GM23338 (cell line): ENCODE results near the gene CLEC1B. TPM values are rescaled to one million over a fixed set of nuclear protein-coding genes. Genes with fewer than 3 reads are reported as not detected.

Experiments used
- ATAC-seq: fragments of 200-7000 bp; cut with Tn5 transposase; 3 replicates; pipeline ENCODE4 v1.9.1; 2020
- DNase-seq: peaks from one replicate; pipeline ENCODE4 v3.0.0-alpha.2; 2015; ENCODE audit warnings: low spot score
- H2AFZ ChIP-seq: fragments of 200-600 bp; sonication (generic); 2 replicates; pipeline ENCODE4 v1.8.0; 2016; ENCODE audit warnings: antibody characterized with exemption, mild to moderate bottlenecking, moderate library complexity
- H3F3A ChIP-seq: fragments of 200-600 bp; sonication (generic); replicated peaks from 2 replicates; pipeline ENCODE4 v1.8.0; 2017; ENCODE audit warnings: antibody characterized with exemption, mixed run types, low read depth
- H3K27ac ChIP-seq: fragments of 200-600 bp; sonication (generic); 2 replicates; pipeline ENCODE4 v1.6.1; 2016; ENCODE audit warnings: low read depth
- H3K27me3 ChIP-seq: fragments of 200-600 bp; sonication (generic); 2 replicates; pipeline ENCODE4 v1.8.0; 2016; ENCODE audit warnings: mild to moderate bottlenecking, mixed run types, moderate library complexity; ENCODE audit not compliant: insufficient read depth
- H3K36me3 ChIP-seq: fragments of 200-600 bp; sonication (generic); 2 replicates; pipeline ENCODE4 v1.8.0; 2016; ENCODE audit warnings: mild to moderate bottlenecking; ENCODE audit not compliant: insufficient read depth
- H3K4me1 ChIP-seq: fragments of 200-600 bp; sonication (generic); 2 replicates; pipeline ENCODE4 v1.8.0; 2016; ENCODE audit warnings: mild to moderate bottlenecking, moderate library complexity; ENCODE audit not compliant: insufficient read depth
- H3K4me2 ChIP-seq: fragments of 200-600 bp; sonication (generic); 2 replicates; pipeline ENCODE4 v1.7.1; 2017; ENCODE audit warnings: mixed run types
- H3K4me3 ChIP-seq: fragments of 200-600 bp; sonication (generic); 2 replicates; pipeline ENCODE4 v1.6.1; 2016; ENCODE audit warnings: mixed run types
- H3K79me2 ChIP-seq: fragments of 200-600 bp; sonication (generic); replicated peaks from 2 replicates; pipeline ENCODE4 v1.8.0; 2017; ENCODE audit warnings: mild to moderate bottlenecking; ENCODE audit not compliant: insufficient read depth
- H3K9me2 ChIP-seq: fragments of 200-600 bp; sonication (generic); 2 replicates; pipeline ENCODE4 v1.8.0; 2017; ENCODE audit not compliant: insufficient read depth
- H4K20me1 ChIP-seq: fragments of 200-600 bp; sonication (generic); replicated peaks from 2 replicates; pipeline ENCODE4 v1.8.0; 2017; ENCODE audit warnings: mild to moderate bottlenecking; ENCODE audit not compliant: insufficient read depth
- H3K27ac Mint-ChIP-seq: 2 replicates; pipeline ENCODE4 v1.8.0; 2020; ENCODE audit warnings: inconsistent platforms, mild to moderate bottlenecking, moderate library complexity, mixed read lengths
- H3K27me3 Mint-ChIP-seq: 3 replicates; pipeline ENCODE4 v1.8.0; 2022; ENCODE audit warnings: low read depth, mild to moderate bottlenecking, moderate library complexity, mixed read lengths, inconsistent platforms; ENCODE audit not compliant: insufficient read depth, poor library complexity
- H3K36me3 Mint-ChIP-seq: 3 replicates; pipeline ENCODE4 v1.8.0; 2021; ENCODE audit warnings: low read depth, mild to moderate bottlenecking, inconsistent platforms, moderate library complexity, mixed read lengths
- H3K4me1 Mint-ChIP-seq: 3 replicates; pipeline ENCODE4 v1.8.0; 2020; ENCODE audit warnings: mild to moderate bottlenecking, inconsistent platforms, mixed read lengths
- H3K4me3 Mint-ChIP-seq: 3 replicates; pipeline ENCODE4 v1.8.0; 2021; ENCODE audit warnings: moderate library complexity, mild to moderate bottlenecking, inconsistent platforms, mixed read lengths
- H3K9me3 Mint-ChIP-seq: 3 replicates; pipeline ENCODE4 v1.8.0; 2020; ENCODE audit warnings: moderate library complexity, mild to moderate bottlenecking, inconsistent platforms, mixed read lengths
- CREB1 ChIP-seq: fragments of 250-450 bp; sonication (Bioruptor Pico); IDR thresholded peaks from 2 replicates; pipeline ENCODE4 v1.5.0; 2020; ENCODE audit warnings: low read depth, mild to moderate bottlenecking, moderate library complexity
- EZH2 ChIP-seq: fragments of 200-600 bp; sonication (generic); IDR thresholded peaks from one replicate; pipeline ENCODE4 v1.8.0; 2017; ENCODE audit warnings: antibody characterized with exemption, mild to moderate bottlenecking, low read depth; ENCODE audit not compliant: unreplicated experiment
- EZH2phosphoT487 ChIP-seq: fragments of 200-600 bp; sonication (generic); IDR thresholded peaks from one replicate; pipeline ENCODE4 v1.8.1; 2018; ENCODE audit warnings: antibody characterized with exemption; ENCODE audit not compliant: unreplicated experiment
- JUNB ChIP-seq: IDR thresholded peaks from one replicate; pipeline ENCODE4 v1.6.1; 2016; ENCODE audit warnings: antibody characterized with exemption; ENCODE audit not compliant: unreplicated experiment
- NANOG ChIP-seq: IDR thresholded peaks from 2 replicates; pipeline ENCODE4 v1.6.1; 2016; ENCODE audit warnings: antibody characterized with exemption, borderline replicate concordance
- POLR2AphosphoS5 ChIP-seq: IDR thresholded peaks from 2 replicates; pipeline ENCODE4 v1.6.1; 2016; ENCODE audit warnings: antibody characterized with exemption, low read depth
- STAT1 ChIP-seq: IDR thresholded peaks from one replicate; pipeline ENCODE4 v1.6.1; 2016; ENCODE audit warnings: antibody characterized with exemption; ENCODE audit not compliant: unreplicated experiment
- ZNF114 ChIP-seq: fragments of 250-450 bp; sonication (Bioruptor Pico); IDR thresholded peaks from 2 replicates; pipeline ENCODE4 v1.5.0; 2020; ENCODE audit warnings: mild to moderate bottlenecking, moderate library complexity
- ZNF331 ChIP-seq: fragments of 250-450 bp; sonication (Bioruptor Pico); IDR thresholded peaks from 2 replicates; pipeline ENCODE4 v1.5.0; 2020; ENCODE audit warnings: low read depth, mild to moderate bottlenecking, moderate library complexity
- polyA plus RNA-seq: library from polyadenylated mRNA; unstranded; fragments of >200 nt; fragmentation: Nextera tagmentation; extraction: Ambion mirVana; gene quantifications from 2 replicates; pipeline ENCODE4 v1.2.1, GENCODE V29; 2016
- total RNA-seq: library from RNA; depleted of rRNA; stranded (reverse); fragments of >200 nt; shearing (Covaris generic); gene quantifications from 2 replicates; pipeline ENCODE4 v1.2.3, GENCODE V29; 2014
- TF ChIP-seq, protein P1 (sequence below): IDR thresholded peaks from 2 replicates; pipeline ENCODE4 v1.6.1; 2016; ENCODE audit warnings: antibody characterized with exemption
- TF ChIP-seq, protein P2 (sequence below): fragments of 250-450 bp; sonication (Bioruptor Pico); IDR thresholded peaks from 2 replicates; pipeline ENCODE4 v1.5.0; 2020; ENCODE audit warnings: mild to moderate bottlenecking, moderate library complexity
- TF ChIP-seq, protein P3 (sequence below): IDR thresholded peaks from one replicate; pipeline ENCODE4 v1.6.1; 2018; ENCODE audit warnings: antibody characterized with exemption; ENCODE audit not compliant: unreplicated experiment
- TF ChIP-seq, protein P4 (sequence below), 2 experiments: fragments of 200-600 bp in 1 of 2; sonication (generic) in 1 of 2; conservative IDR thresholded peaks; 2 replicates each; pipeline versions ENCODE4 v1.5.1 to v1.6.1; 2016 to 2017; ENCODE audit warnings: antibody characterized with exemption in 2 of 2, low read depth in 2 of 2, mild to moderate bottlenecking in 2 of 2, moderate library complexity in 1 of 2

CLEC1B gene
- total and polyA plus RNA-seq, 2 experiments from 2014 or later = not detected

DNA sequence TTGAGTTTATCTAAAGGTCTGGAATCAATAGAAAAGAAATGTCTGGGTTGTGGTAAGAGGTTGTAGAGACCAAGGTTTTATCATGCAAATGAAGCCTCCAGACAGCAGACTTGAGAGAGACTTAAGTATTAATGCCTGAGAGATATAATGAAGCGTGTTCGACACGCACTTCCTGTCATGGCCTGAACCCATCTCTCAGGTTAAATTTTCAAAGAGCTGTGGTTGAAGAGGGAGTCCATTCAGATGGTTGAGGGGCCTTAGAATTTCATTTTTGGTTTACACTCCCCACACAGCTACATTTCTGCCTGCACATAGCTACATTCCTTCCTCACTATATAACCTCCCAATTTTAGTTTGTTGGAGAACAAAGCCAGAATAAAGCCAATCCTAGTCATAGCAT is 37.8 kb downstream of the CLEC1B start:
- Mint-ChIP-seq H3K4me1 (peaks cover 15% of the 10 kb centered on the region), H3K27ac (0 out of 2 replicates have a peak overlapping the region, but pooled peaks have one; percentile 41), H3K27me3 (peaks cover 2% of the 10 kb centered on the region), H3K36me3 (no peaks in the 10 kb centered on the region), H3K9me3 (0 out of 3 replicates have a peak, but pooled peaks cover 1% of the 10 kb centered on the region), H3K4me3 (no peak overlapping the region)
- Histone ChIP-seq H3K4me2 (no peak overlapping the region), H3F3A (no peaks in the 10 kb centered on the region), H3K4me1 (peaks cover 7% of the 10 kb centered on the region), H3K4me3 (no peak overlapping the region), H3K27ac (no peak overlapping the region), H3K27me3 (no peaks in the 10 kb centered on the region), H2AFZ (no peak overlapping the region; the same call in 1 of the 2 replicates), H3K79me2 (no peaks in the 10 kb centered on the region), H3K9me2 (0 out of 2 replicates have a peak, but pooled peaks cover 4% of the 10 kb centered on the region), H4K20me1 (no peaks in the 10 kb centered on the region), H3K36me3 (no peaks in the 10 kb centered on the region)
- TF ChIP-seq EZH2phosphoT487 = no peak
- no peak for TF ChIP-seq EZH2
- no peak for TF ChIP-seq NANOG
- TF ChIP-seq STAT1 = no peak
- TF ChIP-seq, protein P1, sequence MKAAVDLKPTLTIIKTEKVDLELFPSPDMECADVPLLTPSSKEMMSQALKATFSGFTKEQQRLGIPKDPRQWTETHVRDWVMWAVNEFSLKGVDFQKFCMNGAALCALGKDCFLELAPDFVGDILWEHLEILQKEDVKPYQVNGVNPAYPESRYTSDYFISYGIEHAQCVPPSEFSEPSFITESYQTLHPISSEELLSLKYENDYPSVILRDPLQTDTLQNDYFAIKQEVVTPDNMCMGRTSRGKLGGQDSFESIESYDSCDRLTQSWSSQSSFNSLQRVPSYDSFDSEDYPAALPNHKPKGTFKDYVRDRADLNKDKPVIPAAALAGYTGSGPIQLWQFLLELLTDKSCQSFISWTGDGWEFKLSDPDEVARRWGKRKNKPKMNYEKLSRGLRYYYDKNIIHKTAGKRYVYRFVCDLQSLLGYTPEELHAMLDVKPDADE = no peak
- TF ChIP-seq, protein P2, sequence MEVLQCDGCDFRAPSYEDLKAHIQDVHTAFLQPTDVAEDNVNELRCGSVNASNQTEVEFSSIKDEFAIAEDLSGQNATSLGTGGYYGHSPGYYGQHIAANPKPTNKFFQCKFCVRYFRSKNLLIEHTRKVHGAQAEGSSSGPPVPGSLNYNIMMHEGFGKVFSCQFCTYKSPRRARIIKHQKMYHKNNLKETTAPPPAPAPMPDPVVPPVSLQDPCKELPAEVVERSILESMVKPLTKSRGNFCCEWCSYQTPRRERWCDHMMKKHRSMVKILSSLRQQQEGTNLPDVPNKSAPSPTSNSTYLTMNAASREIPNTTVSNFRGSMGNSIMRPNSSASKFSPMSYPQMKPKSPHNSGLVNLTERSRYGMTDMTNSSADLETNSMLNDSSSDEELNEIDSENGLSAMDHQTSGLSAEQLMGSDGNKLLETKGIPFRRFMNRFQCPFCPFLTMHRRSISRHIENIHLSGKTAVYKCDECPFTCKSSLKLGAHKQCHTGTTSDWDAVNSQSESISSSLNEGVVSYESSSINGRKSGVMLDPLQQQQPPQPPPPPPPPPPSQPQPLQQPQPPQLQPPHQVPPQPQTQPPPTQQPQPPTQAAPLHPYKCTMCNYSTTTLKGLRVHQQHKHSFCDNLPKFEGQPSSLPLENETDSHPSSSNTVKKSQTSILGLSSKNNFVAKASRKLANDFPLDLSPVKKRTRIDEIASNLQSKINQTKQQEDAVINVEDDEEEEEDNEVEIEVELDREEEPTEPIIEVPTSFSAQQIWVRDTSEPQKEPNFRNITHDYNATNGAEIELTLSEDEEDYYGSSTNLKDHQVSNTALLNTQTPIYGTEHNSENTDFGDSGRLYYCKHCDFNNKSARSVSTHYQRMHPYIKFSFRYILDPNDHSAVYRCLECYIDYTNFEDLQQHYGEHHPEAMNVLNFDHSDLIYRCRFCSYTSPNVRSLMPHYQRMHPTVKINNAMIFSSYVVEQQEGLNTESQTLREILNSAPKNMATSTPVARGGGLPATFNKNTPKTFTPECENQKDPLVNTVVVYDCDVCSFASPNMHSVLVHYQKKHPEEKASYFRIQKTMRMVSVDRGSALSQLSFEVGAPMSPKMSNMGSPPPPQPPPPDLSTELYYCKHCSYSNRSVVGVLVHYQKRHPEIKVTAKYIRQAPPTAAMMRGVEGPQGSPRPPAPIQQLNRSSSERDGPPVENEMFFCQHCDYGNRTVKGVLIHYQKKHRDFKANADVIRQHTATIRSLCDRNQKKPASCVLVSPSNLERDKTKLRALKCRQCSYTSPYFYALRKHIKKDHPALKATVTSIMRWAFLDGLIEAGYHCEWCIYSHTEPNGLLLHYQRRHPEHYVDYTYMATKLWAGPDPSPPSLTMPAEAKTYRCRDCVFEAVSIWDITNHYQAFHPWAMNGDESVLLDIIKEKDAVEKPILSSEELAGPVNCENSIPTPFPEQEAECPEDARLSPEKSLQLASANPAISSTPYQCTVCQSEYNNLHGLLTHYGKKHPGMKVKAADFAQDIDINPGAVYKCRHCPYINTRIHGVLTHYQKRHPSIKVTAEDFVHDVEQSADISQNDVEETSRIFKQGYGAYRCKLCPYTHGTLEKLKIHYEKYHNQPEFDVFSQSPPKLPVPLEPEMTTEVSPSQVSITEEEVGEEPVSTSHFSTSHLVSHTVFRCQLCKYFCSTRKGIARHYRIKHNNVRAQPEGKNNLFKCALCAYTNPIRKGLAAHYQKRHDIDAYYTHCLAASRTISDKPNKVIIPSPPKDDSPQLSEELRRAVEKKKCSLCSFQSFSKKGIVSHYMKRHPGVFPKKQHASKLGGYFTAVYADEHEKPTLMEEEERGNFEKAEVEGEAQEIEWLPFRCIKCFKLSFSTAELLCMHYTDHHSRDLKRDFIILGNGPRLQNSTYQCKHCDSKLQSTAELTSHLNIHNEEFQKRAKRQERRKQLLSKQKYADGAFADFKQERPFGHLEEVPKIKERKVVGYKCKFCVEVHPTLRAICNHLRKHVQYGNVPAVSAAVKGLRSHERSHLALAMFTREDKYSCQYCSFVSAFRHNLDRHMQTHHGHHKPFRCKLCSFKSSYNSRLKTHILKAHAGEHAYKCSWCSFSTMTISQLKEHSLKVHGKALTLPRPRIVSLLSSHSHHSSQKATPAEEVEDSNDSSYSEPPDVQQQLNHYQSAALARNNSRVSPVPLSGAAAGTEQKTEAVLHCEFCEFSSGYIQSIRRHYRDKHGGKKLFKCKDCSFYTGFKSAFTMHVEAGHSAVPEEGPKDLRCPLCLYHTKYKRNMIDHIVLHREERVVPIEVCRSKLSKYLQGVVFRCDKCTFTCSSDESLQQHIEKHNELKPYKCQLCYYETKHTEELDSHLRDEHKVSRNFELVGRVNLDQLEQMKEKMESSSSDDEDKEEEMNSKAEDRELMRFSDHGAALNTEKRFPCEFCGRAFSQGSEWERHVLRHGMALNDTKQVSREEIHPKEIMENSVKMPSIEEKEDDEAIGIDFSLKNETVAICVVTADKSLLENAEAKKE (CRISPR knock-in tag) = no peak
- TF ChIP-seq ZNF331 (CRISPR knock-in tag) = no peak
- no peak for TF ChIP-seq ZNF114 (CRISPR knock-in tag)
- no peak for TF ChIP-seq POLR2AphosphoS5
- no peak for TF ChIP-seq CREB1 (CRISPR knock-in tag)
- TF ChIP-seq JUNB = no peak
- TF ChIP-seq, protein P3, sequence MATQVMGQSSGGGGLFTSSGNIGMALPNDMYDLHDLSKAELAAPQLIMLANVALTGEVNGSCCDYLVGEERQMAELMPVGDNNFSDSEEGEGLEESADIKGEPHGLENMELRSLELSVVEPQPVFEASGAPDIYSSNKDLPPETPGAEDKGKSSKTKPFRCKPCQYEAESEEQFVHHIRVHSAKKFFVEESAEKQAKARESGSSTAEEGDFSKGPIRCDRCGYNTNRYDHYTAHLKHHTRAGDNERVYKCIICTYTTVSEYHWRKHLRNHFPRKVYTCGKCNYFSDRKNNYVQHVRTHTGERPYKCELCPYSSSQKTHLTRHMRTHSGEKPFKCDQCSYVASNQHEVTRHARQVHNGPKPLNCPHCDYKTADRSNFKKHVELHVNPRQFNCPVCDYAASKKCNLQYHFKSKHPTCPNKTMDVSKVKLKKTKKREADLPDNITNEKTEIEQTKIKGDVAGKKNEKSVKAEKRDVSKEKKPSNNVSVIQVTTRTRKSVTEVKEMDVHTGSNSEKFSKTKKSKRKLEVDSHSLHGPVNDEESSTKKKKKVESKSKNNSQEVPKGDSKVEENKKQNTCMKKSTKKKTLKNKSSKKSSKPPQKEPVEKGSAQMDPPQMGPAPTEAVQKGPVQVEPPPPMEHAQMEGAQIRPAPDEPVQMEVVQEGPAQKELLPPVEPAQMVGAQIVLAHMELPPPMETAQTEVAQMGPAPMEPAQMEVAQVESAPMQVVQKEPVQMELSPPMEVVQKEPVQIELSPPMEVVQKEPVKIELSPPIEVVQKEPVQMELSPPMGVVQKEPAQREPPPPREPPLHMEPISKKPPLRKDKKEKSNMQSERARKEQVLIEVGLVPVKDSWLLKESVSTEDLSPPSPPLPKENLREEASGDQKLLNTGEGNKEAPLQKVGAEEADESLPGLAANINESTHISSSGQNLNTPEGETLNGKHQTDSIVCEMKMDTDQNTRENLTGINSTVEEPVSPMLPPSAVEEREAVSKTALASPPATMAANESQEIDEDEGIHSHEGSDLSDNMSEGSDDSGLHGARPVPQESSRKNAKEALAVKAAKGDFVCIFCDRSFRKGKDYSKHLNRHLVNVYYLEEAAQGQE = no peak
- TF ChIP-seq, protein P4, sequence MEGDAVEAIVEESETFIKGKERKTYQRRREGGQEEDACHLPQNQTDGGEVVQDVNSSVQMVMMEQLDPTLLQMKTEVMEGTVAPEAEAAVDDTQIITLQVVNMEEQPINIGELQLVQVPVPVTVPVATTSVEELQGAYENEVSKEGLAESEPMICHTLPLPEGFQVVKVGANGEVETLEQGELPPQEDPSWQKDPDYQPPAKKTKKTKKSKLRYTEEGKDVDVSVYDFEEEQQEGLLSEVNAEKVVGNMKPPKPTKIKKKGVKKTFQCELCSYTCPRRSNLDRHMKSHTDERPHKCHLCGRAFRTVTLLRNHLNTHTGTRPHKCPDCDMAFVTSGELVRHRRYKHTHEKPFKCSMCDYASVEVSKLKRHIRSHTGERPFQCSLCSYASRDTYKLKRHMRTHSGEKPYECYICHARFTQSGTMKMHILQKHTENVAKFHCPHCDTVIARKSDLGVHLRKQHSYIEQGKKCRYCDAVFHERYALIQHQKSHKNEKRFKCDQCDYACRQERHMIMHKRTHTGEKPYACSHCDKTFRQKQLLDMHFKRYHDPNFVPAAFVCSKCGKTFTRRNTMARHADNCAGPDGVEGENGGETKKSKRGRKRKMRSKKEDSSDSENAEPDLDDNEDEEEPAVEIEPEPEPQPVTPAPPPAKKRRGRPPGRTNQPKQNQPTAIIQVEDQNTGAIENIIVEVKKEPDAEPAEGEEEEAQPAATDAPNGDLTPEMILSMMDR (conservative IDR thresholded peaks at IDR 0.05; ENCODE audit: low read depth in 2 of 2) = no peak
- DNase-seq (no peak), ATAC-seq (no peak)
